Measurements from ENCODE around the gene H6PD. TPM values are rescaled to one million over a fixed set of nuclear protein-coding genes. Genes with fewer than 3 reads are reported as not detected.

H6PD gene
- total RNA-seq, 2 experiments from 2014 or later, result 9.7 to 10.2 TPM

DNA sequence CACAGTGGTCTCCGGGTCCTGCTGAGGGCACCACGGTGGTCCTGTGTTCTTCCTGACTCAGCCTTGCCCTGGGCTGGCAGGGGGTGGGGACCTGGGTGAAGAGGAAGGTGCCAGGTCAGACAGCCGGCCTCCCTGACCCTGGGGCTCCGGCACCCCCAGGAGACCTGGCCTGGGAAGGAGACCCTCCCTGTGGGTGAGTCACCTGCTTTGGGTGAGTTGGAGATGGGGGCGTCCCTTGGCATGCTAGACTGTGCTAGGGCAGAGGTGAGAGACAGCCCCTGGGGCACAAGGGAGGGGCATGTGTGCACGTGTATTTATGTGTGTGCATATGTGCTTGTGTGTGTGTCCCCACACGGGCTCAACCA lies 81.5 kb downstream of the H6PD start:
- Mint-ChIP-seq H3K4me3 (no peak overlapping the region), H3K27ac (no peak overlapping the region), H3K4me1 (ENCODE audit: low read depth) (peaks cover 30% of the 10 kb centered on the region), H3K9me3 (ENCODE audit: insufficient read depth) (no peaks in the 10 kb centered on the region), H3K36me3 (ENCODE audit: low read depth) (no peaks in the 10 kb centered on the region), H3K27me3 (ENCODE audit: low read depth) (no peaks in the 10 kb centered on the region)
- ChIA-PET POLR2A (no interaction called here), CTCF (no interaction called here)
- ATAC-seq (peak; percentile 12), DNase-seq (no peak)

DNA sequence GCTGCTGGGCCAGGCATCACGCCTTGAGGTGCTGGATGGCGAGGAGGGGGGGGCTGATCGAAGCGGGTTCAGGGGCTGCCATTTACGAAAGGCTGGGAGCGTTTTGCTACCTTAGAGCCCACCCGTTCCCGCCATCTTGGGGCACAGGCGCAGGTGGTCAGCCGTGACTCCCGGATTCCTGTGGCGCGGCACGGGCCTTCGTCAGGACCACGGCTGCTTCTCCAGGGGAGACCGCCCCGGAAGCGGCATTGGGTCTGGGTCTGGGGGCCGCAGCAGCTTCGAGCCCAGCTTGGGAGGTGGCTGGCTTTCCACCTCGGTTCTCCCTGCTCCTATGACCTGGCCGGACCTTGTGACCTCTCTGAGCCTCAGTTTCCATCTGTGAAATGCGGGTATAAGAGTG lies 81.9 kb downstream of the H6PD start:
- peaks cover 30% of the 10 kb centered on the region for H3K4me1 Mint-ChIP-seq (ENCODE audit: low read depth)
- H3K27ac Mint-ChIP-seq, result no peak overlapping the region
- no peaks in the 10 kb centered on the region for H3K9me3 Mint-ChIP-seq (ENCODE audit: insufficient read depth)
- H3K36me3 Mint-ChIP-seq (ENCODE audit: low read depth), result no peaks in the 10 kb centered on the region
- DNase-seq (no peak), ATAC-seq (no peak)
- CTCF ChIA-PET, result no interaction called here
- H3K27me3 Mint-ChIP-seq (ENCODE audit: low read depth), result no peaks in the 10 kb centered on the region
- POLR2A ChIA-PET, result no interaction called here
- no peak overlapping the region for H3K4me3 Mint-ChIP-seq

DNA sequence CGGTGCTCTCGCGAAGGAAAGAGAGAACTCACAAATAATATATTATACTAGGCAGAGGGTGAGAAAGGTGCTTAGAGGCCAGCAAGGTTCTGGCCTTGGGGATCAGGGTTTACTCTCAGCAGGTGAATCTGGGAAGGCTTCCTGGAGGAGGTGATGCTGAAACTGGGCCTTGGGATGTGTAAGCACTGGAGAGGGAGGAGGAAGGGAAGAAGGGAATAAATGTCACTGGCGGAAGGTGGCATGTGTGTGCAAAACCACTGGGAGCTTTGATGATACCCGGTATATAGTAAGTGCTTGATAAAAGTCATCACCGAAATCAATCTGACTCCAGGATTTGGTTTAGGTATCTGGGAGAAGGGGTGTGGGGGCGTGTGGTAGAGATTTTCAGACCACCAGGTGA lies 82.5 kb downstream of the H6PD start:
- H3K9me3 Mint-ChIP-seq (ENCODE audit: insufficient read depth), result no peaks in the 10 kb centered on the region
- H3K4me3 Mint-ChIP-seq, result no peak overlapping the region
- ChIA-PET CTCF (interaction anchor here (1.2 kb wide), 1 partner anchor 27 kb away, joined by 5 read pairs; no protein-coding TSS in a partner anchor), POLR2A (no interaction called here)
- H3K27ac Mint-ChIP-seq, result no peak overlapping the region
- no peaks in the 10 kb centered on the region for H3K27me3 Mint-ChIP-seq (ENCODE audit: low read depth)
- H3K36me3 Mint-ChIP-seq (ENCODE audit: low read depth), result no peaks in the 10 kb centered on the region
- DNase-seq (no peak), ATAC-seq (no peak)
- peaks cover 30% of the 10 kb centered on the region for H3K4me1 Mint-ChIP-seq (ENCODE audit: low read depth)

DNA sequence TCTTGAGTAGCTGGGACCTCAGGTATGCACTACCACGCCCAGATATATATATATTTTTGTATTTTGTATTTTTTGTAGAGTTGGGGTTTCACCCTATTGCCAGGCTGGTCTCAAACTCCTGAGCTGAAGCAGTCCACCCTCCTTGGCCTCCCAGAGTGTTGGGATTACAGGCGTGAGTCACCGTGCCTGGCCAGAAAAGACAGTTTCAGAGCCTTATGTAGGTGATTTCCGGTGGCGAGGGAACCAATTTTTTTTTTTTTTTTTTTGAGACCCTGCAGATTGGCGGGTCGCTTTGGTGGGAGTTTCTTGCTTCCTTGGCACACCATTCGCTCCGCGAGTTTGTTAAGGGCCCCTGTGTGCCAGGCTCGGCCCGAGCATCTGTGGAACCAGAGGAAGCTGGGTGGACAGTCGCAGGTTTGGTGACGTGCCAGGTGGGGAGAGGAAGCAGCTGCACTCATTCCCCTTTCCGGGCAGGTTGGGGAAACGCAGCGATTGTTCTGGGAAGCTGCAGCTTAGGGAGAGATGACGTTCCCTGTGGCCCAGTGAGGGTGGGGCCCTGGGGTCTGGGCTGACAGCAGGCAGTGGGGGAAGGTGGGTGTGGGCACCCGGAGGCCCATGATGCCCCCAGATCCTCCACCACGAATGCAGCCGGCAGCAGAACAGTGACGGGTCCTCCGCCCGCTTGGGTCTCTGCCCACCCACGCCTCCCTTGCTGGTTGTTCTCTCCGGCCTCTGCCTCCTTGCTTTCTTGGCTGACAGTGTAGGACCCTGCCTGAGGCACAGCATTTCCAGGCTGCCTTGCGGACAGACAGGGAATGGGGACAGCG lies 83.2 kb downstream of the H6PD start:
- POLR2A ChIA-PET, result no interaction called here
- CTCF ChIA-PET, result interaction anchor here (0.7 to 1.2 kb wide), 2 partner anchors 28 to 313 kb away, joined by 4 to 5 read pairs; no protein-coding TSS in a partner anchor
- H3K4me1 Mint-ChIP-seq (ENCODE audit: low read depth), result peaks cover 30% of the 10 kb centered on the region
- H3K9me3 Mint-ChIP-seq (ENCODE audit: insufficient read depth), result no peaks in the 10 kb centered on the region
- no peak for ATAC-seq
- no peak overlapping the region for H3K27ac Mint-ChIP-seq
- peak; percentile 28 for DNase-seq
- H3K4me3 Mint-ChIP-seq, result peak overlapping the region; percentile 49
- H3K36me3 Mint-ChIP-seq (ENCODE audit: low read depth), result no peaks in the 10 kb centered on the region
- no peaks in the 10 kb centered on the region for H3K27me3 Mint-ChIP-seq (ENCODE audit: low read depth)

- Mint-ChIP-seq H3K4me3 (no peak overlapping the region), H3K9me3 (ENCODE audit: insufficient read depth) (no peaks in the 10 kb centered on the region), H3K27me3 (ENCODE audit: low read depth) (no peaks in the 10 kb centered on the region), H3K36me3 (ENCODE audit: low read depth) (no peaks in the 10 kb centered on the region), H3K27ac (no peak overlapping the region), H3K4me1 (ENCODE audit: low read depth) (peaks cover 30% of the 10 kb centered on the region)
- ATAC-seq (no peak), DNase-seq (no peak)
- POLR2A ChIA-PET, result no interaction called here
- CTCF ChIA-PET, result no interaction called here
Observed at GRCh38 chr1:9319208-9319788, 84.7 kb downstream of the H6PD start.

- CTCF ChIA-PET, result no interaction called here
Observed at GRCh38 chr1:9319789-9320519, 85.4 kb downstream of the H6PD start.

More at GRCh38 chr1:9319789-9320519, 85.4 kb downstream of the H6PD start:
- no peak for DNase-seq
- Mint-ChIP-seq H3K4me1 (ENCODE audit: low read depth) (peaks cover 29% of the 10 kb centered on the region), H3K9me3 (ENCODE audit: insufficient read depth) (no peaks in the 10 kb centered on the region), H3K36me3 (ENCODE audit: low read depth) (no peaks in the 10 kb centered on the region), H3K4me3 (no peak overlapping the region), H3K27me3 (ENCODE audit: low read depth) (no peaks in the 10 kb centered on the region), H3K27ac (no peak overlapping the region)
- POLR2A ChIA-PET, result no interaction called here
- ATAC-seq, result no peak

Other genes starting within 250 kb of the H6PD start
- gene SLC2A7, start 208.4 kb upstream of the H6PD start, total RNA-seq, result under 1 TPM; 0.16 to 0.18 TPM
- not detected for gene SLC2A5, start 165.1 kb upstream of the H6PD start, total RNA-seq
- 1 to 10 TPM; 1.2 to 1.4 TPM for gene GPR157, start 105.7 kb upstream of the H6PD start, total RNA-seq
- 1 to 10 TPM; 1.1 TPM for gene SPSB1, start 58.1 kb downstream of the H6PD start, total RNA-seq

Measured in activated CD8-positive, alpha-beta T cell treated with anti-CD3 and anti-CD28 coated beads, Interleukin-2, amount 10 ng/mL, durations not matched to agents 7 days and 5 days (primary cell).